Activated T-cell treated with anti-CD3 and anti-CD28 coated beads for 48 hours (primary cell): ENCODE results near the gene PDZD4.

Source experiments
- DNase-seq: peaks from one replicate; pipeline ENCODE4 v3.0.0-alpha.2; 2020; ENCODE audit warnings: low read depth

Gene PDZD4

DNA sequence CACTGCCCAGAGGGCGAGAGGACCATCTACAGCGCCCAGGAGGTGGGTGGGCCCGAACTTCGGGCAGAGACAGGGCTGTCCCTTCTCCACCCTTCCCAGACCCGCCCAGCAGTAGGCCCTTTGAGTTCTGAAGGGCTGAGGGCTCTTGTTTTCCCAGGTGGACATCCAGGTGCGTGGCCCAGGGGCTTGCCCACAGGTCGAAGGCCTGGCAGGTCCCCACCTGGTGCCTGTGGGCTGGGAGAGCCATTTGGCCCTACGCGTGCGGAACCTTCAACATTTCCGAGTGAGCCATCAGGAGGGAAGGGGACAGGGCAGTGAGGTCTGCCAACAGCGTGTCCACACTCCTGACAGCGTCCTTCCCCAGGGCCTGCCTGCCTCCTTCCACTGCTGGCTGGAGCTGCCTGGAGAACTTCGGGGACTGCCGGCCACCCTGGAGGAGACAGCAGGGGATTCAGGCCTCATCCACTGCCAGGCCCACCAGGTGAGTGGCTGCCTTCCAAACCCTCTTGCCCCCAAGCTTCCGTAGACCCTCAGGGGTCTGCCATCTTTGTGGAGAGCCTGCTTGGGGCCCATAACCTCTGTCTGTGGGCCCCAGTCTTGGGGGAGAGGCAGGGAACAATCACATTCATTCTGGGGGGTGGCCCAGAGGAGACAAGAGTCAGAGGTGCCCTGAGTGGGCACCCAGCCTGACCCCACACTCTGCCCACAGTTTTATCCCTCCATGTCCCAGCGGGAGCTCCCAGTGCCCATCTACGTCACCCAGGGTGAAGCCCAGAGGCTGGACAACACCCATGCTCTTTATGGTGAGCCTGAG is 59.5 kb downstream of the PDZD4 start:
- DNase-seq, result no peak

GRCh38 chrX:153769865-153770600 is 60.3 kb downstream of the PDZD4 start:
- no peak for DNase-seq

DNA sequence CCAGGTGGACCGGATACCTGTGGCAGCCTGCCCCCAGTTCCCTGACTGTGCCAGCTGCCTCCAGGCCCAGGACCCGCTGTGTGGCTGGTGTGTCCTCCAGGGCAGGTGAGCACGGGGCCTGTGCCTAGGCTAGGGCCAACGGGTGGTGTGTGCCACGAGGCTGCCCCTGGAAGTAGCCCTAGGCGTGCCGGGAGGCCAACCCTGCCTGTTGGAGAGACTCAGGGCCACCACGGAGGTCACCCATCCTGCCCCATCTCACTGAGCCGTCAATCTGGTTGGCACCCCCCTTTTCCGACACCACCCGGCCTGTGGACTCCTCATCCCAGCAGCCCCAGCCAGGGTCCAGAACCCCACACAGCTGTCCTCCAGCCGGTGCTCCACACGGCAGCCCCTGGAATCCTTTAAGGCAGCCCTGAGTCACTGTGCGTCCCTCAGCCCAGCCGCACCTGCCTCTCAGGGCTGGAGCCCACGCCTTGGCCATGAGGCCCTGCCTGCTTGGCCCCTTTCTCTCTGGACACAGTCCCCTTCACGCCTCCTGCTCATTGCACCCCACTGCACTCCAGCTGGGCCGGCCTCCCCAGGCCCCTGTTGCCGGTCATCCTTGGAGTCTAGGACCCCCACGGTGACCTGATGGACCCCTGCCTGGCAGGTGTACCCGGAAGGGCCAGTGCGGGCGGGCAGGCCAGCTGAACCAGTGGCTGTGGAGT is 61.0 kb downstream of the PDZD4 start:
- no peak for DNase-seq

- DNase-seq, result no peak
Observed at GRCh38 chrX:153768311-153769157, 61.8 kb downstream of the PDZD4 start.

GRCh38 chrX:153767674-153768055 is 62.7 kb downstream of the PDZD4 start:
- DNase-seq, result no peak

GRCh38 chrX:153766871-153767673 is 63.3 kb downstream of the PDZD4 start:
- DNase-seq, result no peak

DNA sequence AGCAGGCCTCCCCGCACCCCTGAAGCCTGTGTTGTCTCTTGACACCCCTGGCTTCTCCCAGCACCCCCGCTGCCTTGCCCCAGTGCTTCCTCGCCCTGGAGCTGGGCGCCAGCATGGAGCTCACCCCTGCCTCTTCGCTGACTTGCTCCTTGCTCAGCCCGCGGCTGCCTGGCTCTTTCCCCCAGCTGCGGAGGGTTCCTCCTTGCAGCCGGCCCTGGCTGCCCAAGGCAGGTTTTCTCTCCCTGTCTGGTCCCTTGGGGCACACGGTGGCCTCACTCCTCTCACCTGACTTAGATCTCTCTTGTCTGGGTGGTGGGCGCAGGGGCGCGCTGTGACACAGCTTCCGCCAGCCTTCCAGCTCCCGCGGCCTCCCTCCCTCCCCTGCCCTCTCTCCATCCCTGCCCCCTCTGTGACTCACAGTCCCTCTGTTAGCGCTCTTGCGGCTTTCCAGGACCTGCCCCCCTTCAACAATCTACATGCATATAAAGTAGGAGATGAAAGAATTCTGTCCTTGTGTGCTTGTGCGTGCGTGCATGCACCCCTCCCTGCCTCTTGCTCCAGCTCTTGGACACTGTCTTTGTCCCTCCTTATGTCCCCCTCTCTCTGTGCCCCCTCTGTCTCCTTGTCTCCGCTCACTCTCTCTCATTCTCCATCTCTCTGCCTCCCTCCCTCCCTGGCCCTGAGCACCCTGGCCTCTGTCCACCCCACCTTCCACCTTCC is 64.1 kb downstream of the PDZD4 start:
- DNase-seq, result peak; percentile 12

GRCh38 chrX:153765138-153766079 is 64.9 kb downstream of the PDZD4 start:
- no peak for DNase-seq

- DNase-seq, result no peak
Observed at GRCh38 chrX:153764786-153765137, 65.6 kb downstream of the PDZD4 start.

- DNase-seq, result peak; percentile 65
Observed at GRCh38 chrX:153763989-153764755, 66.2 kb downstream of the PDZD4 start, which contains the start of gene PLXNB3. TSS of gene PLXNB3 (plus strand) at chrX:153764249. CDS start at chrX:153765536, 1,287 bp downstream.

DNA sequence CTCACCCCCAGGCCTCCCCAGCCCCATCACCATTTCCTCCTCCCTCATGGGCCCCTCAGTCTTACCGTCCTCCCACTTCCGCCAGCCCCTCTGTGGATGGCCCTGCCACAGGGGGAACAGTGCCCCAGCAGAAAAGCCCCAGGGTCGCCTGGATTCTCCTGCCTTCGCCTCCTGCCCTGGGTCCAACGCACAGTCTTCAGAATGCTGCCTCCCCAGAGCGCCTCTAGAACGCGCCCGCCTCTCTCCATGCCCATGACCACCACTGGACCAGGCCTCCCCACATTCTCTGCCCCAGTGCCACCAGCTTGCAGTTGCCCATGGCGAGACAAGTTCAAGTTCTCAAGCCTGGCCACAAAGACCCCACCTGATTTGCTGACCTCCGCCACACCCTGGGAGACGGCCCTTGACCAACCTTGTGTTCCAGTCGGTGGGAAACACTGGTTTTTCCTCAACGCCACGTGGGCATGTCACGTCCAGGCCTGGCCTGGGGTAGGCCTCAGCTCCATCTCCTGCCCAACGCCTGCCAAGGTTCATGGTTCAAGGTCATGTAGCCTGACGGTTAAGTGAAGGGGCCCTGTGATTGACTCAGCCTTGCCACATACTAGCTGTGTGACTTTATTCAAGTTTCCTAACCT is 66.9 kb downstream of the PDZD4 start:
- DNase-seq, result no peak

DNA sequence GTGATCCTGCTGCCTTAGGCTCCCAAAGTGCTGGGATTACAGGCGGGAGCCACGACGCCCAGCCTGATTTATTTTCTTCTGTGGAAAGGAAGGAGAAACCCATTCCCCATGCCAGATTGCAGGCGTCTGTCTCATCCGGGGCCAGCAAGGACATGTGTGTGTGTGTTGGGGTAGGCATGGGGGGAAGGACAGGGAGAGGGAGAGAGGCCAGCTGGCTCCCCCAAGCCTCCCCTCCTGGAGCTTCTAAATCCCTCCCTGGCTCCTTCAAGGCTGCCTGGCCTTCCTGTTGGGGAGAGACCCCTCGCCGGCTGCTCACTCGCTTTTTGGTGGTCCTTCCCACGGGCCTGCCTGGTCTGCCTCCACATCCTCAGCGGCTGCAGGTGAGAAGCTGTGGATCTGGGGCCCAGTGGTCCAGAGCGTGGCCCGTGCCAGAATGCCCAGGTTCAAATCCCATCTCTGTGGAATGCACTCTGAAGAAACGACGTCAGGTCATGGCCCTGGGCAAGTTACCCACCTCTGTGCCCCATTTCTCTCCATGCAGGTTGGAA is 67.6 kb downstream of the PDZD4 start:
- no peak for DNase-seq

DNA sequence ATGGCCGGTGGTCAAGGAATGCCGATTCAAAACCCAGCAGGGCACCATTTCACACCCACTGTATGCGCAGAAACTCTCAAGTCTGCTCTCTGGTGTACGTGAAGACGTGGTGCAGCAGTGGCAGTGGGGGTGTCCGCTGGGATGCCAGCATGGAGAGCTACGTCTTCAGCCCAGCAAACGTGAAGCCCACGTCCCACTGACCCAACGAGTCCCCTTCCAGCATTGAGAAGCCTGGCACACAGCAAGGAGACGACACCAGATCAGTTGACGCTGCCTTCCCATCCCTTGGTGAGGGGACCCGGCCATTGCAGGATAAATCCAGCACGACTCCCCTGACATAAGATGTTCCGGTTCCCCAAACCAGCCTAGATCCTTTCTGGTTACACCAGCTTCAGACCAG is 68.5 kb downstream of the PDZD4 start:
- no peak for DNase-seq

DNA sequence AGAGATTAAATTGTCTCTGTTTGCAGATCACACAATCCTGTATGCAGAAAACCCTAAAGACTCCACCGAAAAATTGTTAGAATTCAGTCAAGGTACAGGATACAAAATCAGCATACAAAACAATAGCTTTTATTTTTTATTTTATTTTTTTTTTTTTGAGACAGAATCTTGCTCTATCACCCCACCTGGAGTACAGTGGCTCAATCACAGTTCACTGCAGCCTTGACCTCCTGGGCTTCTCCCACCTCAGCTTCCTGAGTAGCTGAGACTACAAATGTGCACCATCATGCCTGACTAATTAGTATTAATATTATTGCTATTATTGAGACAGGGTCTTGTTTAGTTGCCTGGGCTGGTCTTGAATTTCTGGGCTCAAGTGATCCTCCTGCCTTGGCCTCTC is 75.2 kb downstream of the PDZD4 start:
- no peak for DNase-seq
